Nephron progenitor cell (in vitro differentiated cells): Measurements from ENCODE around the gene GABRB2.

Experiments
- DNase-seq: peaks from one replicate; pipeline ENCODE4 v3.0.0; 2021
- H3K27ac Mint-ChIP-seq: 2 replicates; pipeline ENCODE4 v1.8.0; 2021; ENCODE audit warnings: mild to moderate bottlenecking, moderate library complexity, mixed read lengths
- H3K27me3 Mint-ChIP-seq: 2 replicates; pipeline ENCODE4 v1.8.0; 2021; ENCODE audit warnings: mild to moderate bottlenecking, low read depth, mixed read lengths; ENCODE audit not compliant: poor library complexity
- H3K36me3 Mint-ChIP-seq: 2 replicates; pipeline ENCODE4 v1.8.0; 2021; ENCODE audit warnings: low read depth, mixed read lengths
- H3K4me1 Mint-ChIP-seq: 2 replicates; pipeline ENCODE4 v1.8.0; 2021; ENCODE audit warnings: mixed read lengths
- H3K4me3 Mint-ChIP-seq: 2 replicates; pipeline ENCODE4 v1.8.0; 2021; ENCODE audit warnings: mild to moderate bottlenecking, moderate library complexity, mixed read lengths
- H3K9me3 Mint-ChIP-seq: 2 replicates; pipeline ENCODE4 v1.8.0; 2021; ENCODE audit warnings: mild to moderate bottlenecking, moderate library complexity, mixed read lengths
- CTCF ChIP-seq: fragments of 200-600 bp; sonication (generic); IDR thresholded peaks from 2 replicates; pipeline ENCODE4 v1.5.0; 2021; ENCODE audit warnings: antibody characterized with exemption

The GABRB2 gene

GRCh38 chr5:161545344-161546094, 1.0 kb downstream of the GABRB2 start:
- H3K4me3 Mint-ChIP-seq = peak overlapping the region; percentile 94

GRCh38 chr5:161544350-161544765, 2.2 kb downstream of the GABRB2 start:
- no peak overlapping the region for H3K27ac Mint-ChIP-seq
- peak; percentile 69 for DNase-seq
- peaks cover 36% of the 10 kb centered on the region for H3K4me1 Mint-ChIP-seq
- H3K9me3 Mint-ChIP-seq = no peaks in the 10 kb centered on the region
- H3K4me3 Mint-ChIP-seq = peak overlapping the region; percentile 60
- peaks cover 35% of the 10 kb centered on the region for H3K27me3 Mint-ChIP-seq
- no peaks in the 10 kb centered on the region for H3K36me3 Mint-ChIP-seq
- TF ChIP-seq CTCF = peak; percentile 88

More at GRCh38 chr5:161545344-161546094, 1.0 kb downstream of the GABRB2 start:
- no peak for DNase-seq
- Mint-ChIP-seq H3K36me3 (no peaks in the 10 kb centered on the region), H3K4me1 (peaks cover 39% of the 10 kb centered on the region), H3K9me3 (peaks cover 3% of the 10 kb centered on the region), H3K27me3 (peaks cover 40% of the 10 kb centered on the region), H3K27ac (no peak overlapping the region)
- TF ChIP-seq CTCF = no peak

- Mint-ChIP-seq H3K9me3 (no peaks in the 10 kb centered on the region), H3K36me3 (no peaks in the 10 kb centered on the region)
- no peak for DNase-seq
Measured at GRCh38 chr5:161539016-161539415, 7.5 kb downstream of the GABRB2 start.

GRCh38 chr5:161535762-161536161, 10.8 kb downstream of the GABRB2 start:
- no peak for DNase-seq
- Mint-ChIP-seq H3K27me3 (no peaks in the 10 kb centered on the region), H3K4me3 (no peak overlapping the region), H3K27ac (no peak overlapping the region), H3K36me3 (no peaks in the 10 kb centered on the region), H3K4me1 (no peaks in the 10 kb centered on the region), H3K9me3 (no peaks in the 10 kb centered on the region)
- no peak for TF ChIP-seq CTCF

More at GRCh38 chr5:161539016-161539415, 7.5 kb downstream of the GABRB2 start:
- H3K27ac Mint-ChIP-seq = no peak overlapping the region
- peaks cover under 1% of the 10 kb centered on the region for H3K4me1 Mint-ChIP-seq
- no peak for TF ChIP-seq CTCF
- no peak overlapping the region for H3K4me3 Mint-ChIP-seq
- peaks cover under 1% of the 10 kb centered on the region for H3K27me3 Mint-ChIP-seq

- DNase-seq = no peak
- H3K9me3 Mint-ChIP-seq = no peaks in the 10 kb centered on the region
- TF ChIP-seq CTCF = no peak
- H3K36me3 Mint-ChIP-seq = no peaks in the 10 kb centered on the region
- H3K27me3 Mint-ChIP-seq = no peaks in the 10 kb centered on the region
- no peak overlapping the region for H3K27ac Mint-ChIP-seq
- no peak overlapping the region for H3K4me3 Mint-ChIP-seq
- no peaks in the 10 kb centered on the region for H3K4me1 Mint-ChIP-seq
Measured at GRCh38 chr5:161530700-161531099, 15.8 kb downstream of the GABRB2 start.

- no peaks in the 10 kb centered on the region for H3K4me1 Mint-ChIP-seq
- no peaks in the 10 kb centered on the region for H3K27me3 Mint-ChIP-seq
- no peak for DNase-seq
- no peak overlapping the region for H3K4me3 Mint-ChIP-seq
- peaks cover 5% of the 10 kb centered on the region for H3K9me3 Mint-ChIP-seq
- H3K36me3 Mint-ChIP-seq = no peaks in the 10 kb centered on the region
- no peak for TF ChIP-seq CTCF
- H3K27ac Mint-ChIP-seq = no peak overlapping the region
Measured at GRCh38 chr5:161513942-161514341, 32.6 kb downstream of the GABRB2 start.
